Measurements from ENCODE around the gene PLD5. TPM values are rescaled to one million over a fixed set of nuclear protein-coding genes. Genes with fewer than 3 reads are reported as not detected.

Gene PLD5
- total and polyA plus RNA-seq, 8 donors: 0.24 to 11.0 (median 0.54) TPM

GRCh38 chr1:242206994-242207393, 317.5 kb downstream of the PLD5 start:
- H3K9me3 ChIP-seq: no peaks in the 10 kb centered on the region
- no peak overlapping the region for H3K4me3 ChIP-seq
- no peak for ATAC-seq
- no peaks in the 10 kb centered on the region for H3K4me1 ChIP-seq
- H3K27me3 ChIP-seq: no peaks in the 10 kb centered on the region
- H3K27ac ChIP-seq: no peak overlapping the region
- intact Hi-C loops (cut with DNase I): no loop called here
- TF ChIP-seq CTCF (IDR thresholded peaks at IDR 0.05): no peak
- H3K36me3 ChIP-seq: no peaks in the 10 kb centered on the region
- no peak for DNase-seq

GRCh38 chr1:242205622-242206489, 318.6 kb downstream of the PLD5 start:
- H3K4me1 ChIP-seq: no peaks in the 10 kb centered on the region
- no peak for ATAC-seq
- no peaks in the 10 kb centered on the region for H3K36me3 ChIP-seq
- intact Hi-C loops (cut with DNase I): no loop called here
- DNase-seq: peak in 1 of 4 donors; percentile 7
- H3K4me3 ChIP-seq: no peak overlapping the region
- no peak for TF ChIP-seq CTCF (IDR thresholded peaks at IDR 0.05)
- no peak overlapping the region for H3K27ac ChIP-seq
- no peaks in the 10 kb centered on the region for H3K27me3 ChIP-seq
- H3K9me3 ChIP-seq: no peaks in the 10 kb centered on the region

DNA sequence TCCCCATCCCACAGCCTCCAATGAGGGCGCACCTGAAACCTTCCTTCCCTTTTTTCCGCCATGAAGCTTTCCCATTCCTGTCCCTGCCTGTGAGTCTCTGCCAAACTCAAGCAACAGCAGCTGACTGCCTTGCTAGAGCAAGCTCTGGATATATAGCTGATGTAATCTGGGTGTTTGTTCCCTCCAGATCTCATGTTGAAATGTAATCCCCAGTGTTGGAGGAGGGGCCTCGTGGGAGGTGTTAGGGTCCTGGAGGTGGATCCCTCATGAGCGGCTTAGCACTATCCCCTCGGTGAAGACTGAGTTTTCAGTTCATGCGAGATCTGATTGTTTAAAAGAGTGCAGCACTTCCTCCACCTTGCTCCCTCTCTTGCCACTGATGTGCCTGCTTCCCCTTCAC, 321.2 kb downstream of the PLD5 start:
- ATAC-seq (no peak), DNase-seq (no peak)
- H3K4me1 ChIP-seq: no peaks in the 10 kb centered on the region
- no peaks in the 10 kb centered on the region for H3K36me3 ChIP-seq
- no peak for TF ChIP-seq CTCF (IDR thresholded peaks at IDR 0.05)
- intact Hi-C loops (cut with DNase I): no loop called here
- H3K27ac ChIP-seq: no peak overlapping the region
- H3K27me3 ChIP-seq: no peaks in the 10 kb centered on the region
- no peaks in the 10 kb centered on the region for H3K9me3 ChIP-seq
- H3K4me3 ChIP-seq: no peak overlapping the region

GRCh38 chr1:242201090-242201489, 323.4 kb downstream of the PLD5 start:
- Histone ChIP-seq H3K27ac (no peak overlapping the region), H3K9me3 (no peaks in the 10 kb centered on the region), H3K27me3 (no peaks in the 10 kb centered on the region), H3K4me1 (no peaks in the 10 kb centered on the region), H3K4me3 (no peak overlapping the region), H3K36me3 (no peaks in the 10 kb centered on the region)
- intact Hi-C loops (cut with DNase I): no loop called here
- DNase-seq: no peak
- no peak for ATAC-seq
- TF ChIP-seq CTCF (IDR thresholded peaks at IDR 0.05): no peak

DNA sequence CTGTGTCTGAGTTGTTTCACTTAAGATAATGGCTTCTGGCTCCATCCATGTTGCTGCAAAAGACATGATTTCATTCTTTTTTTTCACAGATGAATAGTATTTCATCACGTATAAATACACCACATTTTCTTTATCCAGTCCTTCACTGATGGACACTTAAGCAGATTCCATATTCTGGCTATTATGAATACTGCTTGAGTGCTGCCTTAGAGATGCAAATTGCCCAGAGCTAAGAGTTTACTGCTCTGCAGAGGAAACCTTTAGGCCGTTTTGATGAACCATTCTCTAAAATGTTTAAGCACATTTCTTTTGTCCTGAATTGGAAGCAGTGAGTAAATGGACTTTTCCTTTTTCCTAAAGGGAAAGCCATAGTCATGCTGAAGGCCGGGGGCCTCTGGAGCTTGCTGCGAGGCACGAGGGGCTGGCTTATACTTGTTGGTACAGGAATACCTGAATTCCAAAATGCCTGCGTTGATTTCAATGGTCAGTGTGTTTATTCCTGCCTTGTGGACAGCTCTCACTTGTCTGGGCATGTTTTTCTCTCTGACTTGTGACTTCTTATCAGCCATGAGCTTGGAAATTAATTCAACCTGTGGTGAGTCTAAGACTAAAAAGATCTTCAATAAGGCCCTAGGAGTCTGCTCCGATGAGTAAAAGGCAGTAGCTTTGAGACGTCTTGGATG, 324.6 kb downstream of the PLD5 start:
- Histone ChIP-seq H3K4me3 (no peak overlapping the region), H3K9me3 (no peaks in the 10 kb centered on the region), H3K27ac (no peak overlapping the region), H3K36me3 (no peaks in the 10 kb centered on the region), H3K27me3 (no peaks in the 10 kb centered on the region), H3K4me1 (no peaks in the 10 kb centered on the region)
- intact Hi-C loops (cut with DNase I): no loop called here
- ATAC-seq: no peak
- DNase-seq: no peak
- no peak for TF ChIP-seq CTCF (IDR thresholded peaks at IDR 0.05)

Data from left lung (tissue), 10 donors.